Measurements from ENCODE around the gene C2orf42. TPM values are rescaled to one million over a fixed set of nuclear protein-coding genes. Genes with fewer than 3 reads are reported as not detected.
"Not testable (repeated sequence)": the region's sequence is repeated elsewhere in the genome, so short reads cannot be mapped to it uniquely, and the experiment has no call there.

The C2orf42 gene
- total and polyA plus RNA-seq, 5 experiments from 2014 or later = 19.6 to 40.3 (median 31.1) TPM

- DNase-seq (no peak), ATAC-seq (no peak)
- Mint-ChIP-seq H3K4me3 (no peak overlapping the region), H3K9me3 (no peaks in the 10 kb centered on the region), H3K36me3 (no peaks in the 10 kb centered on the region), H3K27ac (peak overlapping the region in 1 of 10 donors; percentile 3), H3K27me3 (peaks cover 0 to 1% (median 0%) of the 10 kb centered on the region in 5 donors), H3K4me1 (peaks cover 0 to 2% (median 0%) of the 10 kb centered on the region in 4 donors)
- POLR2A ChIA-PET = interaction anchor here (2.0 kb wide), 1 partner anchor 11 kb away, joined by 8 read pairs; the partner anchor contains the start of gene C2orf42
These were observed 11.0 kb upstream of the C2orf42 start for GRCh38 chr2:70201831-70202230.

GRCh38 chr2:70201225-70201768, 10.5 kb upstream of the C2orf42 start:
- Mint-ChIP-seq H3K36me3 (no peaks in the 10 kb centered on the region), H3K9me3 (no peaks in the 10 kb centered on the region), H3K4me1 (peaks cover 0 to 2% (median 0%) of the 10 kb centered on the region in 4 donors), H3K4me3 (no peak overlapping the region), H3K27me3 (peaks cover 0 to 1% (median 0%) of the 10 kb centered on the region in 5 donors), H3K27ac (no peak overlapping the region)
- DNase-seq = no peak
- ATAC-seq = no peak
- POLR2A ChIA-PET = interaction anchor here (0.8 to 2.0 kb wide), 2 partner anchors 11 to 18 kb away, joined by 8 read pairs; partner anchors contain the start of gene C2orf42

- DNase-seq = no peak
- no peaks in the 10 kb centered on the region for H3K36me3 Mint-ChIP-seq
- H3K27me3 Mint-ChIP-seq = peaks cover 0 to 1% (median 0%) of the 10 kb centered on the region in 5 donors
- POLR2A ChIA-PET = interaction anchor here (1.1 kb wide), 1 partner anchor 18 kb away, joined by 3 read pairs; no protein-coding TSS in a partner anchor
- no peak overlapping the region for H3K4me3 Mint-ChIP-seq
- no peaks in the 10 kb centered on the region for H3K9me3 Mint-ChIP-seq
- peaks cover 0 to 2% (median 0%) of the 10 kb centered on the region in 4 donors for H3K4me1 Mint-ChIP-seq
- no peak for ATAC-seq
- H3K27ac Mint-ChIP-seq = no peak overlapping the region
These were observed 8.6 kb upstream of the C2orf42 start for GRCh38 chr2:70199320-70199864.

- Mint-ChIP-seq H3K36me3 (peaks cover 0 to 3% (median 0%) of the 10 kb centered on the region in 3 donors), H3K4me3 (no peak overlapping the region), H3K9me3 (no peaks in the 10 kb centered on the region), H3K4me1 (peaks cover 9 to 25% (median 21%) of the 10 kb centered on the region in 4 donors), H3K27me3 (no peaks in the 10 kb centered on the region), H3K27ac (peak overlapping the region in 1 of 10 donors; percentile 39)
- DNase-seq = no peak
- POLR2A ChIA-PET = interaction anchor here (0.6 to 3.9 kb wide), 8 partner anchors 11 to 285 kb away, joined by 3 to 45 read pairs (median 6); partner anchors contain the start of genes MXD1, PCBP1, PCYOX1 and SNRPG
- no peak for ATAC-seq
These were observed 1.7 kb upstream of the C2orf42 start for GRCh38 chr2:70192516-70192915.

- H3K4me3 Mint-ChIP-seq = peak overlapping the region; percentile 88 to 99 (median 96)
- no peaks in the 10 kb centered on the region for H3K9me3 Mint-ChIP-seq
- peaks cover 9 to 25% (median 21%) of the 10 kb centered on the region in 4 donors for H3K4me1 Mint-ChIP-seq
- H3K27me3 Mint-ChIP-seq = no peaks in the 10 kb centered on the region
- ATAC-seq = no peak
- peaks cover 0 to 3% (median 0%) of the 10 kb centered on the region in 3 donors for H3K36me3 Mint-ChIP-seq
- POLR2A ChIA-PET = interaction anchor here (0.5 to 3.9 kb wide), 35 partner anchors 9 to 1036 kb away, joined by 3 to 45 read pairs (median 5); partner anchors contain the start of genes FAM136A, GMCL1, MXD1 and NFU1
- H3K27ac Mint-ChIP-seq = peak overlapping the region; percentile 96 to 100 (median 99)
- no peak for DNase-seq
These were observed 471 bp upstream of the C2orf42 start for GRCh38 chr2:70191244-70191735.

DNA sequence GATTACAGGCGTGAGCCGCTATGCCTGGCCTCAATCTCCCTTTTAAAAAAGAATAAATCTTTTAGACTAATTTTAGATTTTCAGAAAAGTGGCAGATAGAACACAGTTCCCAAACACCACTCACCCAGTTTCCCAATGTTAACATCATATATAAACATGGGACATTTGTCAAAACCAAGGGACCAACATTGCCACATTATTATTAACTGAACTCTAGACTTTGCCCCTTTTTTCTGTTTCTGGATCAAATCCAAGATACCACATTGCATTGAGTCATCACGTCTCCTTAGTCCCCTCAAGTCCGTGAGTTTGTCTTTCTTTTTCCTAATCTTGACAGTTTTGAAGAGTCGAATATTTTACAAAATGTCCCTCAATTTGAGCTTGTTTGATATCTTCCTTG, 2.4 kb downstream of the C2orf42 start:
- Mint-ChIP-seq H3K4me1 (peaks cover 9 to 25% (median 21%) of the 10 kb centered on the region in 4 donors), H3K27ac (peak overlapping the region; percentile 22 to 72 (median 65)), H3K36me3 (peaks cover 0 to 3% (median 0%) of the 10 kb centered on the region in 3 donors), H3K4me3 (peak overlapping the region in 3 of 10 donors; percentile 6 to 21 (median 8)), H3K9me3 (no peaks in the 10 kb centered on the region), H3K27me3 (no peaks in the 10 kb centered on the region)
- DNase-seq (no peak), ATAC-seq (no peak)
- POLR2A ChIA-PET = interaction anchor here (0.7 to 3.9 kb wide), 5 partner anchors 46 to 359 kb away, joined by 3 to 31 read pairs (median 6); partner anchors contain the start of genes PCYOX1 and SNRPG

- H3K27ac Mint-ChIP-seq, POLR2A ChIA-PET: not testable (repeated sequence)
These were observed 3.6 kb downstream of the C2orf42 start for GRCh38 chr2:70187170-70187569.

GRCh38 chr2:70182689-70183088, 8.1 kb downstream of the C2orf42 start:
- H3K36me3 Mint-ChIP-seq = peaks cover 0 to 46% (median 14%) of the 10 kb centered on the region in 3 donors
- H3K4me3 Mint-ChIP-seq = no peak overlapping the region
- ATAC-seq (no peak), DNase-seq (no peak)
- no peaks in the 10 kb centered on the region for H3K27me3 Mint-ChIP-seq
- POLR2A ChIA-PET = interaction anchor here (1.6 kb wide), 1 partner anchor 9 kb away, joined by 5 read pairs; the partner anchor contains the start of gene C2orf42
- peaks cover 0 to 9% (median 0%) of the 10 kb centered on the region in 4 donors for H3K4me1 Mint-ChIP-seq
- H3K9me3 Mint-ChIP-seq = no peaks in the 10 kb centered on the region
- H3K27ac Mint-ChIP-seq = peak overlapping the region in 1 of 10 donors; percentile 34

More at GRCh38 chr2:70187170-70187569, 3.6 kb downstream of the C2orf42 start:
- not testable (repeated sequence) for ATAC-seq, DNase-seq, H3K9me3 Mint-ChIP-seq, H3K27me3 Mint-ChIP-seq, H3K4me3 Mint-ChIP-seq, H3K36me3 Mint-ChIP-seq
- peaks cover 9 to 25% (median 21%) of the 10 kb centered on the region in 4 donors for H3K4me1 Mint-ChIP-seq

GRCh38 chr2:70181363-70181956, 9.4 kb downstream of the C2orf42 start:
- H3K9me3 Mint-ChIP-seq = no peaks in the 10 kb centered on the region
- peaks cover 0 to 9% (median 0%) of the 10 kb centered on the region in 4 donors for H3K4me1 Mint-ChIP-seq
- POLR2A ChIA-PET = interaction anchor here (0.7 to 1.6 kb wide), 2 partner anchors 10 to 18 kb away, joined by 3 to 5 read pairs; partner anchors contain the start of gene C2orf42
- H3K4me3 Mint-ChIP-seq = no peak overlapping the region
- no peak overlapping the region for H3K27ac Mint-ChIP-seq
- ATAC-seq (no peak), DNase-seq (no peak)
- H3K36me3 Mint-ChIP-seq = peaks cover 0 to 59% (median 14%) of the 10 kb centered on the region in 3 donors
- H3K27me3 Mint-ChIP-seq = no peaks in the 10 kb centered on the region

DNA sequence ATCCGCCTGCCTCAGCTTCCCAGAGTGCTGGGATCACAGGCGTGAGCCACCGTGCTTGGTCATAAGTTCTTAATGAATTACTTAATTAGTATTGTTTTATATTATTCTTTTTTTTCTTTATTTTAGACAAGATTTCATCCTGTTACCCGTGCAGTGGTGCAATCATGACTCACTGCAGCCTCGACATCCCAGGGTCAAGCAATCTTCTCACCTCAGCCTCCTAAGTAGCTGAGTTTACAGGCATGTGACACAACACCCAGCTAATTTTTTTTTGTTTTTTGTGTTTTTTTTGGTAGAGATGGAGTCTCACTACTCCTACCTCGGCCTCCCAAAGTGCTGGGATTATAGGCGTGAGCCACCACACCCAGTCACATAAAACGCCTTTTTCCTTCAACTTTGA, 17.3 kb downstream of the C2orf42 start:
- no peak for ATAC-seq
- POLR2A ChIA-PET = no interaction called here
- H3K27me3 Mint-ChIP-seq = no peaks in the 10 kb centered on the region
- no peak for DNase-seq
- H3K9me3 Mint-ChIP-seq = no peaks in the 10 kb centered on the region
- no peak overlapping the region for H3K4me3 Mint-ChIP-seq
- no peak overlapping the region for H3K27ac Mint-ChIP-seq
- H3K36me3 Mint-ChIP-seq = peaks cover 0 to 85% (median 15%) of the 10 kb centered on the region in 3 donors
- no peaks in the 10 kb centered on the region for H3K4me1 Mint-ChIP-seq

GRCh38 chr2:70169654-70170245, 21.1 kb downstream of the C2orf42 start:
- ATAC-seq, H3K4me1 Mint-ChIP-seq, H3K9me3 Mint-ChIP-seq, DNase-seq, H3K27ac Mint-ChIP-seq, H3K4me3 Mint-ChIP-seq, H3K27me3 Mint-ChIP-seq: not testable (repeated sequence)
- POLR2A ChIA-PET = interaction anchor here (0.6 to 0.7 kb wide), 2 partner anchors 21 to 354 kb away, joined by 3 to 4 read pairs; partner anchors contain the start of gene C2orf42
- H3K36me3 Mint-ChIP-seq = peaks cover 0 to 85% (median 21%) of the 10 kb centered on the region in 3 donors

DNA sequence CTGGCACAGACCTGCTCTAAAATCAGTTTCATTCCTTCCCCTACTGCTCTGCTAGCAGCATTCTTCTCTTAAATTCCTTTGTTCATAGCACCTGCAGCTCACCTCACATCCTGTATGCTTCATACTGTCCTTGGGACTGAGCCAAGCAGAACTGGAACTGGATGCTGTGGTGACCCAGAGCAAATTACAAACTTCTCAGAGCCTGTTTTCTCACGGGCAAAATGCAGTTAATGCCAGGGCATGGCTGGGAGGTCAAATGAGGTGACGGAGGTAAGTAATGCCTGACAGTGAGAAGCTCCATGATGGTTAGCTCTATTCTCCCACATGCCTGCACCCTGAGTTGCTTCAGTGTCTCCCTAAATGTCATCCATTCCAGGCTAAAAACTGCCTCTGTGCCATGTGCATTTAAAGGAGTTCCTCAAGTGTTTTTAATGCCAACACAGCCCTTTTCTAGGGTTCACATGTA, 29.7 kb downstream of the C2orf42 start:
- H3K4me3 Mint-ChIP-seq = no peak overlapping the region
- H3K9me3 Mint-ChIP-seq = no peaks in the 10 kb centered on the region
- H3K27ac Mint-ChIP-seq = peak overlapping the region in 8 of 10 donors; percentile 27 to 80 (median 58)
- ATAC-seq (peak; percentile 11 to 63), DNase-seq (peak in 1 of 10 donors; percentile 10)
- peaks cover 4 to 8% (median 6%) of the 10 kb centered on the region in 4 donors for H3K4me1 Mint-ChIP-seq
- peaks cover 0 to 52% (median 12%) of the 10 kb centered on the region in 3 donors for H3K36me3 Mint-ChIP-seq
- H3K27me3 Mint-ChIP-seq = no peaks in the 10 kb centered on the region
- POLR2A ChIA-PET = interaction anchor here (1.2 to 1.5 kb wide), 3 partner anchors 18 to 267 kb away, joined by 3 read pairs; partner anchors contain the start of gene SNRNP27
